Measurements from ENCODE around the gene NPLOC4.

GRCh38 chr17:81561494-81561885, 75.4 kb downstream of the NPLOC4 start:
- no peak for TF ChIP-seq CTCF (IDR thresholded peaks at IDR 0.05; ENCODE audit: insufficient read depth, low read length)
- no peak for TF ChIP-seq POLR2AphosphoS5 (IDR thresholded peaks at IDR 0.05; ENCODE audit: low read depth)
- no peak for TF ChIP-seq SPI1 (IDR thresholded peaks at IDR 0.05; ENCODE audit: borderline replicate concordance, low read depth)

Data from HL-60 (cell line).